ENCODE data around the gene PSMC1. TPM values are rescaled to one million over a fixed set of nuclear protein-coding genes. Genes with fewer than 3 reads are reported as not detected.

PSMC1 gene
- total and polyA plus RNA-seq, 10 of the 15 experiments (the other 5 are each of a cell fraction or from before 2014, with no cell fraction given): 97.4 to 286 (median 209) TPM

DNA sequence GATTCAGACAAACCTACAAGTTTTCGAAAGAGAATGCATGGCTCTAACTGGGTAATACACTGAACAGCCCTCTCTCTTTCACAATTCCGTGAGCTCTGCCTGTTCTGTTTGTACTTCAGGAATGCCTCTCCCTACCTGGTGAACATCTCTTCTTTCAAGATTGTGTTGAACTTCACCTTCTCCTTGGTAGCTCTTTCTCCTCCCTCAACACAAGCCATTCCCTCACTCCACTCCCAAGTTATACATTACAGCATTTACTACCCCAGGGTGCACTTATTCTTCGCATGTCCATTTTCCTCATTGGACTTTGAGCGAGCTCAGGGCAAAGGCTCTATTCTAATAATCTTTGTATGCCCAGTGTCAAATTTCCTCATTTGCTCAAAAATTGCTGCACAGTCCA is 47.1 kb downstream of the PSMC1 start:
- SMC1A ChIA-PET (ENCODE audit: uncharacterized antibody, unreplicated experiment): interaction anchor here (0.6 to 0.9 kb wide), 2 partner anchors 81 to 96 kb away, joined by 3 read pairs; no protein-coding TSS in a partner anchor
- intact Hi-C loops (cut with micrococcal nuclease; ENCODE audit: unreplicated experiment) (loop anchor here (5.0 to 10.0 kb wide), 2 partner anchors 394 to 451 kb away; no protein-coding TSS in a partner anchor), in situ Hi-C loops (cut with MboI) (loop anchor here (5.0 to 10.0 kb wide), 2 partner anchors 391 to 454 kb away; no protein-coding TSS in a partner anchor)
- POLR2A ChIA-PET: no interaction called here
- Histone ChIP-seq H4K20me1 (ENCODE audit: control insufficient read depth, insufficient read depth) (no peaks in the 10 kb centered on the region), H3K27ac (ENCODE audit: control insufficient read depth, insufficient read depth) (no peak overlapping the region), H3K9me3 (replicated peaks; ENCODE audit: control insufficient read depth, insufficient read depth, low read length) (no peaks in the 10 kb centered on the region), H3K4me3 (no peak overlapping the region), H3K4me2 (ENCODE audit: control insufficient read depth, insufficient read depth) (no peak overlapping the region), H2AFZ (ENCODE audit: control insufficient read depth, low read depth, low read length) (no peak overlapping the region), H3K4me1 (ENCODE audit: control insufficient read depth, insufficient read depth, low read length) (no peaks in the 10 kb centered on the region), H3K36me3 (ENCODE audit: control insufficient read depth in 2 of 2, insufficient read depth in 2 of 2, low read length in 1 of 2) (peaks cover 5 to 24% of the 10 kb centered on the region in 2 experiments), H3K79me2 (ENCODE audit: control insufficient read depth, insufficient read depth, low read length) (no peaks in the 10 kb centered on the region), H3K9ac (ENCODE audit: control insufficient read depth, insufficient read depth, low read length) (no peak overlapping the region), H3K27me3 (replicated peaks in 1 of 2; ENCODE audit: control insufficient read depth in 2 of 2, insufficient read depth in 2 of 2, low read length in 1 of 2) (no peaks in the 10 kb centered on the region)
- RAD21 ChIA-PET (ENCODE audit: unreplicated experiment): no interaction called here
- FAIRE-seq (no peak), DNase-seq (ENCODE audit: low read depth, low spot score) (no peak), ATAC-seq (no peak)
- CTCF ChIA-PET: interaction anchor here (1.0 to 1.4 kb wide), 3 partner anchors 22 to 215 kb away, joined by 3 to 4 read pairs (median 3); no protein-coding TSS in a partner anchor
- WGBS (ENCODE audit: insufficient coverage, insufficient replicate concordance, low lambda C conversion rate, missing lambda C conversion rate): 100% methylated on average over 4 of the region's 4 CpGs
- TF ChIP-seq ZNF207 (IDR thresholded peaks at IDR 0.05; ENCODE audit: borderline replicate concordance) (no peak), TCF3 (IDR thresholded peaks at IDR 0.05; ENCODE audit: borderline replicate concordance, insufficient read depth, low read depth, low read length) (no peak), ETV6 (conservative IDR thresholded peaks at IDR 0.05 in 1 of 2, IDR thresholded peaks at IDR 0.05 in 1 of 2; ENCODE audit: borderline replicate concordance in 1 of 2, low read depth in 1 of 2) (no peak), EGR1 (IDR thresholded peaks at IDR 0.05; ENCODE audit: borderline replicate concordance in 1 of 2, low read depth in 2 of 2, low read length in 2 of 2) (no peak), CHD4 (IDR thresholded peaks at IDR 0.05) (no peak), TCF12 (IDR thresholded peaks at IDR 0.05; ENCODE audit: low read depth, low read length) (no peak), NFXL1 (IDR thresholded peaks at IDR 0.05; ENCODE audit: borderline replicate concordance) (no peak)
- BruUV-seq (replicated peaks): TSS peak; percentile 30

DNA sequence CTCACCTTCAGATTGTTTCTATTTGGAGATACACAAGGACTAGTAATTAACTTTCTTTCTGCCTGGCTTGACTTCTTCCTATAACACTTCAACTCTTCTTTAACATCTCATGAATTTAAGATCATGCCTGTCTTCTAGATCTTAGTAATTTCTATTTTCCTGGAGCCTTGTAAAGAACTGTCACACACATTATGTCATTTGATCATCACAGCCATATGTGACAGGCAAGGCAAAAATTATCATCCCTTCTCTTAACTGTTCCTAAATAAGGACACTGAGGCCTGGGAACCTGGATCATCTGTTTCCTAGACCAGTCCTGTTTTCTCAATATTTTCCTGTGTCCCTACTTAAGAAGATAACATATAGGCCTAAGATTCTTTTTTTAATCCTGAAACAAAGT is 48.1 kb downstream of the PSMC1 start:
- Histone ChIP-seq H3K36me3 (ENCODE audit: control insufficient read depth in 2 of 2, insufficient read depth in 2 of 2, low read length in 1 of 2) (peaks cover 5 to 24% of the 10 kb centered on the region in 2 experiments), H3K4me1 (ENCODE audit: control insufficient read depth, insufficient read depth, low read length) (no peaks in the 10 kb centered on the region)

More for the DNA sequence above, 48.1 kb downstream of the PSMC1 start:
- no TSS peak for BruUV-seq (replicated peaks)
- ChIA-PET POLR2A (no interaction called here), SMC1A (ENCODE audit: uncharacterized antibody, unreplicated experiment) (no interaction called here), RAD21 (ENCODE audit: unreplicated experiment) (no interaction called here), CTCF (no interaction called here)
- no peaks in the 10 kb centered on the region for H3K79me2 ChIP-seq (ENCODE audit: control insufficient read depth, insufficient read depth, low read length)
- no peak overlapping the region for H3K9ac ChIP-seq (ENCODE audit: control insufficient read depth, insufficient read depth, low read length)
- no peaks in the 10 kb centered on the region for H3K27me3 ChIP-seq (replicated peaks in 1 of 2; ENCODE audit: control insufficient read depth in 2 of 2, insufficient read depth in 2 of 2, low read length in 1 of 2)
- no peak for DNase-seq (ENCODE audit: low read depth, low spot score)
- no peak overlapping the region for H2AFZ ChIP-seq (ENCODE audit: control insufficient read depth, low read depth, low read length)
- no peak overlapping the region for H3K27ac ChIP-seq (ENCODE audit: control insufficient read depth, insufficient read depth)
- H3K4me2 ChIP-seq (ENCODE audit: control insufficient read depth, insufficient read depth): no peak overlapping the region
- H3K4me3 ChIP-seq: no peak overlapping the region
- intact Hi-C loops (cut with micrococcal nuclease; ENCODE audit: unreplicated experiment) (loop anchor here (5.0 to 10.0 kb wide), 2 partner anchors 393 to 450 kb away; no protein-coding TSS in a partner anchor), in situ Hi-C loops (cut with MboI) (loop anchor here (5.0 to 10.0 kb wide), 2 partner anchors 390 to 453 kb away; no protein-coding TSS in a partner anchor)
- no peak for TF ChIP-seq RELA (IDR thresholded peaks at IDR 0.05; ENCODE audit: borderline replicate concordance, partially characterized antibody)
- no peak for ATAC-seq
- H4K20me1 ChIP-seq (ENCODE audit: control insufficient read depth, insufficient read depth): no peaks in the 10 kb centered on the region
- FAIRE-seq: no peak
- H3K9me3 ChIP-seq (replicated peaks; ENCODE audit: control insufficient read depth, insufficient read depth, low read length): no peaks in the 10 kb centered on the region
